Stimulated activated CD4-positive, alpha-beta T cell treated with anti-CD3 and anti-CD28 coated beads, Interleukin-15, amount 100 ng/mL, for 48 hours (primary cell): ENCODE results near the gene TBX3.

Source experiments
- DNase-seq, 2 donors: peaks; one replicate each; pipeline ENCODE4 v3.0.0-alpha.2; 2020; ENCODE audit warnings: low read depth in 2 of 2

Gene TBX3

GRCh38 chr12:114668151-114668885 lies 15.7 kb downstream of the TBX3 start:
- no peak for DNase-seq

- no peak for DNase-seq
Measured at GRCh38 chr12:114667669-114668150, 16.3 kb downstream of the TBX3 start.

- no peak for DNase-seq
Measured at GRCh38 chr12:114666746-114667668, 17.0 kb downstream of the TBX3 start.

GRCh38 chr12:114665411-114666260 lies 18.3 kb downstream of the TBX3 start:
- no peak for DNase-seq

- DNase-seq: no peak
Measured at GRCh38 chr12:114664651-114665320, 19.2 kb downstream of the TBX3 start.

- DNase-seq: peak; percentile 41 to 53
Measured at GRCh38 chr12:114662512-114663177, 21.3 kb downstream of the TBX3 start.

GRCh38 chr12:114661245-114661644 lies 22.7 kb downstream of the TBX3 start:
- DNase-seq: no peak

- no peak for DNase-seq
Measured at GRCh38 chr12:114659084-114659483, 24.9 kb downstream of the TBX3 start.

- DNase-seq: no peak
Measured at GRCh38 chr12:114658002-114658441, 26.0 kb downstream of the TBX3 start.

GRCh38 chr12:114657597-114657920 lies 26.4 kb downstream of the TBX3 start:
- DNase-seq: no peak

GRCh38 chr12:114656906-114657596 lies 26.9 kb downstream of the TBX3 start:
- DNase-seq: no peak

GRCh38 chr12:114655934-114656749 lies 27.8 kb downstream of the TBX3 start:
- no peak for DNase-seq

- DNase-seq: no peak
Measured at GRCh38 chr12:114649585-114649984, 34.4 kb downstream of the TBX3 start.

- DNase-seq: no peak
Measured at GRCh38 chr12:114648711-114649110, 35.3 kb downstream of the TBX3 start.

GRCh38 chr12:114638790-114639435 lies 45.1 kb downstream of the TBX3 start:
- no peak for DNase-seq

- DNase-seq: no peak
Measured at GRCh38 chr12:114636723-114637480, 47.1 kb downstream of the TBX3 start.

- no peak for DNase-seq
Measured at GRCh38 chr12:114631242-114631641, 52.7 kb downstream of the TBX3 start.

GRCh38 chr12:114628199-114628598 lies 55.8 kb downstream of the TBX3 start:
- DNase-seq: no peak
